ENCODE measurements around the gene YPEL2. TPM values are rescaled to one million over a fixed set of nuclear protein-coding genes. Genes with fewer than 3 reads are reported as not detected.

Gene YPEL2
- total RNA-seq, 1 donor from 2014 or later, result 19.5 TPM

GRCh38 chr17:59292174-59292523, 39.3 kb upstream of the YPEL2 start:
- no peak for DNase-seq
- no peak for TF ChIP-seq CTCF (IDR thresholded peaks at IDR 0.05)
- CTCF ChIA-PET, result no interaction called here
- intact Hi-C loops (cut with micrococcal nuclease), result no loop called here
- H3K4me1 Mint-ChIP-seq, result peaks cover 12% of the 10 kb centered on the region
- peaks cover 1% of the 10 kb centered on the region for H3K27me3 Mint-ChIP-seq
- H3K36me3 Mint-ChIP-seq (ENCODE audit: low read depth), result no peaks in the 10 kb centered on the region
- no peak overlapping the region for H3K27ac Mint-ChIP-seq
- POLR2A ChIA-PET, result no interaction called here
- H3K9me3 Mint-ChIP-seq, result no peaks in the 10 kb centered on the region
- no peak overlapping the region for H3K4me3 Mint-ChIP-seq
- ATAC-seq (ENCODE audit: low read depth), result no peak

GRCh38 chr17:59296190-59296589, 35.3 kb upstream of the YPEL2 start:
- Mint-ChIP-seq H3K27ac (no peak overlapping the region), H3K9me3 (no peaks in the 10 kb centered on the region), H3K36me3 (ENCODE audit: low read depth) (no peaks in the 10 kb centered on the region), H3K4me3 (no peak overlapping the region), H3K27me3 (peaks cover 4% of the 10 kb centered on the region), H3K4me1 (peaks cover 7% of the 10 kb centered on the region)
- no peak for TF ChIP-seq CTCF (IDR thresholded peaks at IDR 0.05)
- ChIA-PET CTCF (no interaction called here), POLR2A (no interaction called here)
- DNase-seq, result no peak
- intact Hi-C loops (cut with micrococcal nuclease), result no loop called here
- ATAC-seq (ENCODE audit: low read depth), result no peak

- H3K27ac Mint-ChIP-seq, result no peak overlapping the region
- DNase-seq (no peak), ATAC-seq (ENCODE audit: low read depth) (no peak)
- H3K4me3 Mint-ChIP-seq, result no peak overlapping the region
- ChIA-PET CTCF (interaction anchor here (1.5 kb wide), 1 partner anchor 12 kb away, joined by 3 read pairs; no protein-coding TSS in a partner anchor), POLR2A (no interaction called here)
- peaks cover 4% of the 10 kb centered on the region for H3K27me3 Mint-ChIP-seq
- TF ChIP-seq CTCF (IDR thresholded peaks at IDR 0.05), result no peak
- no peaks in the 10 kb centered on the region for H3K36me3 Mint-ChIP-seq (ENCODE audit: low read depth)
- peaks cover 10% of the 10 kb centered on the region for H3K4me1 Mint-ChIP-seq
- intact Hi-C loops (cut with micrococcal nuclease), result no loop called here
- H3K9me3 Mint-ChIP-seq, result no peaks in the 10 kb centered on the region
Measured at GRCh38 chr17:59298521-59298920, 32.9 kb upstream of the YPEL2 start.

- ChIA-PET CTCF (interaction anchor here (0.9 to 1.5 kb wide), 2 partner anchors 11 to 143 kb away, joined by 3 read pairs; no protein-coding TSS in a partner anchor), POLR2A (interaction anchor here (0.9 kb wide), 1 partner anchor 11 kb away, joined by 3 read pairs; no protein-coding TSS in a partner anchor)
- ATAC-seq (ENCODE audit: low read depth) (no peak), DNase-seq (no peak)
- H3K27me3 Mint-ChIP-seq, result peaks cover 4% of the 10 kb centered on the region
- H3K4me1 Mint-ChIP-seq, result peaks cover 10% of the 10 kb centered on the region
- TF ChIP-seq CTCF (IDR thresholded peaks at IDR 0.05), result no peak
- intact Hi-C loops (cut with micrococcal nuclease), result no loop called here
- no peak overlapping the region for H3K27ac Mint-ChIP-seq
- no peaks in the 10 kb centered on the region for H3K36me3 Mint-ChIP-seq (ENCODE audit: low read depth)
- peaks cover 3% of the 10 kb centered on the region for H3K9me3 Mint-ChIP-seq
- H3K4me3 Mint-ChIP-seq, result no peak overlapping the region
Measured at GRCh38 chr17:59299400-59300092, 31.9 kb upstream of the YPEL2 start.

- H3K4me1 Mint-ChIP-seq, result peaks cover 10% of the 10 kb centered on the region
- H3K27me3 Mint-ChIP-seq, result peaks cover 4% of the 10 kb centered on the region
- no peak overlapping the region for H3K27ac Mint-ChIP-seq
- intact Hi-C loops (cut with micrococcal nuclease), result no loop called here
- ATAC-seq (ENCODE audit: low read depth) (peak; percentile 21), DNase-seq (no peak)
- H3K36me3 Mint-ChIP-seq (ENCODE audit: low read depth), result no peaks in the 10 kb centered on the region
- no peak for TF ChIP-seq CTCF (IDR thresholded peaks at IDR 0.05)
- H3K4me3 Mint-ChIP-seq, result no peak overlapping the region
- peaks cover 3% of the 10 kb centered on the region for H3K9me3 Mint-ChIP-seq
- POLR2A ChIA-PET, result interaction anchor here (0.6 kb wide), 1 partner anchor 21 kb away, joined by 5 read pairs; no protein-coding TSS in a partner anchor
- CTCF ChIA-PET, result no interaction called here
Measured at GRCh38 chr17:59300941-59301340, 30.5 kb upstream of the YPEL2 start.
